ENCODE data around the gene CFAP99. TPM values are rescaled to one million over a fixed set of nuclear protein-coding genes. Genes with fewer than 3 reads are reported as not detected.

The CFAP99 gene
- total RNA-seq: 1 to 10 TPM in 1 of 6 donors, under 1 TPM in 5; 0.28 to 1.1 (median 0.58) TPM
- polyA plus RNA-seq: 1 to 10 TPM in 1 of 2 donors, under 1 TPM in 1; 0.87 to 1.6 TPM

GRCh38 chr4:2418650-2419571 is at the start of gene CFAP99:
Gene CFAP99 (plus strand): TSS chr4:2418955.
- intact Hi-C loops (cut with DNase I): no loop called here
- no peaks in the 10 kb centered on the region for H3K36me3 ChIP-seq
- H3K27me3 ChIP-seq: no peaks in the 10 kb centered on the region
- H3K4me3 ChIP-seq: peak within 1 kb of the TSS; percentile 46 to 64 (median 58)
- H3K9me3 ChIP-seq: no peaks in the 10 kb centered on the region
- FAIRE-seq (no peak), DNase-seq (peak; percentile 98 to 100 (median 99)), ATAC-seq (peak; percentile 95 to 97 (median 97))
- H3K27ac ChIP-seq: peak within 1 kb of the TSS; percentile 35 to 66 (median 62)
- TF ChIP-seq CTCF (IDR thresholded peaks at IDR 0.05): no peak
- 1% methylated on average over 84 to 94 of the region's 94 CpGs for WGBS, 2 donors
- H3K4me1 ChIP-seq: peaks cover 0 to 7% (median 0%) of the 10 kb centered on the region in 3 donors

DNA sequence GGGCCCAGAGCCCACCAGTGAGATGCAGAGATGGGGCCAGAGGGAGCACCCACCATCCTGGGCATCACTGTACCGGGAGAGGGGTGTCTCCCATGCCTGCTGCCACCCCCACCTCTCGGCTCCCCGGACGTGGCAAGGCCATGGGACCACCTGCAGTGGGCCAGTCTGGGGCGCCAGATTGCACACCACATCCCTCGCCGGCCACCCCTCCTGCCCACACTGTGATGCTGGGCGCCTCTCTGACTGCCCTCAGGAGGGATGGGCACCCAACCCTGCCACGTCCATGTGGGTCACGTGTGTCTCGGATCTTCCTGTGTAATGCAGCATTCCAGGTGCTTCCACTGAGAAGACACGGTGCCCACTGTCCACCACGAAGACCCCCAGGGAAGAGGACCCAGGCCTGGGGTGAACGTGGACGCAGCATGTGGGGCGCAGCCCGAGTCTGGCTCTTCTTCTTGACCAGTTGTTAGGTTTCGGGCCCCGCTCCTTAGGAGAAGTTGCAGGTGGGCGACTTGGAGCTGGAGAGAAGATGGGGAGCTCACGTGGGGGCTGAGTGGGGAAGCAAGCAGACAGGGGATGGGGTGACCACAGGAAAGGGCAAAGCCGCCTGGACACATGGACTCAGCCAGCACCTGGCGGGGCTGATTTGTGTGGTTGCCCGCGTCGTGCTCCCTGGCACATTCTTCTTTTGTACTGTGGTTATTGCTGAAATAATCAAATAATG is 48.0 kb upstream of the CFAP99 start:
- 87 to 91% methylated on average over 26 of the region's 26 CpGs for WGBS, 2 donors
- Histone ChIP-seq H3K9me3 (no peaks in the 10 kb centered on the region), H3K4me1 (no peaks in the 10 kb centered on the region), H3K36me3 (no peaks in the 10 kb centered on the region), H3K27ac (no peak overlapping the region), H3K4me3 (no peak overlapping the region), H3K27me3 (no peaks in the 10 kb centered on the region)
- no peak for FAIRE-seq
- intact Hi-C loops (cut with DNase I): no loop called here
- ATAC-seq: no peak
- no peak for TF ChIP-seq CTCF (IDR thresholded peaks at IDR 0.05)
- DNase-seq: no peak

- H3K36me3 ChIP-seq: no peaks in the 10 kb centered on the region
- DNase-seq (peak in 1 of 6 donors; percentile 26), FAIRE-seq (no peak), ATAC-seq (no peak)
- no peak overlapping the region for H3K27ac ChIP-seq
- no peak for TF ChIP-seq CTCF (IDR thresholded peaks at IDR 0.05)
- intact Hi-C loops (cut with DNase I): no loop called here
- H3K4me3 ChIP-seq: no peak overlapping the region
- 83 to 86% methylated on average over 27 of the region's 27 CpGs for WGBS, 2 donors
- no peaks in the 10 kb centered on the region for H3K9me3 ChIP-seq
- H3K27me3 ChIP-seq: no peaks in the 10 kb centered on the region
- H3K4me1 ChIP-seq: no peaks in the 10 kb centered on the region
Observed at GRCh38 chr4:2371765-2372487, 46.8 kb upstream of the CFAP99 start.

DNA sequence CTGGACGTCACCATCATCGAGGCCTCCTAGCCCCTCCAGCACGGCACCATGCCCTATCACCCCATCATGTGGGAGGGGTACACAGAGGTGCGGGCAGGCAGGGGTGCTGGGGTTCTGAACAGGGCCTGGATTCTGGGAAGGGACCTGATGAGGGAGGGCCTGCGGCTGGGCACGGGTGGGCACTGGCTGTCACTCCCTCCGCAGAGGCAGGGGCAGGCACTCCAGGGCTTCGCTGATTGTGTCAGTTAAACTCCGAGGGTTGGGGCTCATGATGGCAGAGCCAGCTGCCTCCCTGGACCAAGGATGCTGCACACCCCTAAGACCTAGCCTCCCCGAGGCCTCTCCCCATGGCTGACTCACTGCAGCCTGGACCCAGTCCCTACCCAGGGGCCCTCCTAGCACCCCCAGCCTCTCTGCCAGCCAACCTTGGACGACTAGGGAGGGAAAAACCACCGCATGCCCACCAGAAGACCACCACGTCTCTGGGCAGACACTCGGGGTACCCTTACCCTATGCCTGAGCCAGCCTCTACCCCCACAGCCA is 46.2 kb upstream of the CFAP99 start:
- Histone ChIP-seq H3K4me3 (no peak overlapping the region), H3K4me1 (no peaks in the 10 kb centered on the region), H3K36me3 (no peaks in the 10 kb centered on the region), H3K27ac (no peak overlapping the region), H3K9me3 (no peaks in the 10 kb centered on the region), H3K27me3 (no peaks in the 10 kb centered on the region)
- no peak for FAIRE-seq
- no peak for TF ChIP-seq CTCF (IDR thresholded peaks at IDR 0.05)
- peak in 1 of 6 donors; percentile 32 for DNase-seq
- WGBS, 2 donors: 84 to 90% methylated on average over 14 of the region's 14 CpGs
- intact Hi-C loops (cut with DNase I): no loop called here
- ATAC-seq: no peak

Data from pancreas (tissue), 10 donors.